GM12873 (cell line): ENCODE measurements around the gene FANK1.

Experiments
- CTCF ChIP-seq: IDR thresholded peaks from 2 replicates; pipeline ENCODE4 v1.5.1; 2012; ENCODE audit warnings: low read depth, mild to moderate bottlenecking, moderate library complexity, low read length, control low read depth; ENCODE audit not compliant: insufficient read depth; ENCODE audit errors: missing control alignments

The FANK1 gene

GRCh38 chr10:126016156-126016805, 119.9 kb downstream of the FANK1 start:
- TF ChIP-seq CTCF: no peak

- TF ChIP-seq CTCF: no peak
Observed at GRCh38 chr10:126016882-126017281, 120.5 kb downstream of the FANK1 start.

GRCh38 chr10:126017961-126018560, 121.7 kb downstream of the FANK1 start:
- no peak for TF ChIP-seq CTCF

- no peak for TF ChIP-seq CTCF
Observed at GRCh38 chr10:126021833-126022500, 125.6 kb downstream of the FANK1 start.

- TF ChIP-seq CTCF: no peak
Observed at GRCh38 chr10:126022841-126023240, 126.5 kb downstream of the FANK1 start.

- no peak for TF ChIP-seq CTCF
Observed at GRCh38 chr10:126027692-126028091, 131.3 kb downstream of the FANK1 start.

GRCh38 chr10:126029999-126030398, 133.6 kb downstream of the FANK1 start:
- TF ChIP-seq CTCF: no peak
